GM12878 (cell line): Measurements from ENCODE around the gene SLC19A1. TPM values are rescaled to one million over a fixed set of nuclear protein-coding genes. Genes with fewer than 3 reads are reported as not detected.
A peak's percentile ranks its signal among the peaks of the same experiment; 100 is the strongest.

ENCODE experiments used
- ATAC-seq: fragments of 200-7000 bp; cut with Tn5 transposase; 3 replicates; pipeline ENCODE4 v1.9.1; 2020; ENCODE audit warnings: mild to moderate bottlenecking, moderate library complexity
- BruUV-seq: library from RNA; stranded (reverse); fragments of 400-500 nt; replicated peaks from 2 replicates; lab custom pipeline; 2021; lab: Mats Ljungman, UMichigan
- CTCF ChIA-PET: fragments of 300-600 bp; sonication (Branson Sonifier 250); formaldehyde crosslinking; extraction: SDS; loops from one replicate; lab custom pipeline; 2021; ENCODE audit warnings: inconsistent platforms; lab: Yijun Ruan, JAX
- POLR2A ChIA-PET: fragments of 350-600 bp; formaldehyde crosslinking; extraction: SDS; loops from one replicate; lab custom pipeline; 2021; ENCODE audit warnings: inconsistent platforms; lab: Charles Lee
- RAD21 ChIA-PET: fragments of 300-600 bp; sonication (Branson Sonifier 250); formaldehyde crosslinking; loops from one replicate; lab custom pipeline; 2023; ENCODE audit warnings: antibody characterized with exemption; ENCODE audit not compliant: unreplicated experiment; lab: Charles Lee
- SMC1A ChIA-PET: fragments of 300-600 bp; sonication (Branson Sonifier 250); formaldehyde crosslinking; loops from one replicate; lab custom pipeline; 2023; ENCODE audit not compliant: unreplicated experiment, uncharacterized antibody; lab: Charles Lee
- DNase-seq: peaks from one replicate; pipeline ENCODE4 v3.0.0-alpha.2; 2011; ENCODE audit warnings: low read depth, low spot score
- FAIRE-seq: peaks from 3 replicates; lab custom pipeline; 2011; peaks lifted over from hg19 to GRCh38; lab: Jason Lieb, UNC
- H2AFZ ChIP-seq: 2 replicates; pipeline ENCODE4 v1.6.0; 2011; ENCODE audit warnings: low read depth, low read length, control low read depth; ENCODE audit not compliant: control insufficient read depth
- H3K27ac ChIP-seq: 2 replicates; pipeline ENCODE4 v1.5.1; 2011; ENCODE audit warnings: control low read depth; ENCODE audit not compliant: control insufficient read depth, insufficient read depth
- H3K27me3 ChIP-seq, 2 experiments: replicated peaks in 1 of 2; 2 replicates each; pipeline versions ENCODE4 v1.6.0 to v1.6.1; 2011; ENCODE audit warnings: low read length in 1 of 2; ENCODE audit not compliant: control insufficient read depth in 2 of 2, insufficient read depth in 2 of 2
- H3K36me3 ChIP-seq, 2 experiments: 2 replicates each; pipeline ENCODE4 v1.5.1; 2011; ENCODE audit warnings: low read length in 1 of 2; ENCODE audit not compliant: control insufficient read depth in 2 of 2, insufficient read depth in 2 of 2
- H3K4me1 ChIP-seq: 2 replicates; pipeline ENCODE4 v1.6.1; 2011; ENCODE audit warnings: mild to moderate bottlenecking, low read length, moderate library complexity, mixed read lengths; ENCODE audit not compliant: control insufficient read depth, insufficient read depth
- H3K4me2 ChIP-seq: 2 replicates; pipeline ENCODE4 v1.6.0; 2011; ENCODE audit warnings: control low read depth; ENCODE audit not compliant: control insufficient read depth, insufficient read depth
- H3K4me3 ChIP-seq: fragments of 200-600 bp; sonication (generic); 2 replicates; pipeline ENCODE4 v1.5.1; 2016
- H3K79me2 ChIP-seq: 2 replicates; pipeline ENCODE4 v1.6.0; 2011; ENCODE audit warnings: low read length; ENCODE audit not compliant: control insufficient read depth, insufficient read depth
- H3K9ac ChIP-seq: 2 replicates; pipeline ENCODE4 v1.8.0; 2011; ENCODE audit warnings: low read length, control low read depth, mixed read lengths; ENCODE audit not compliant: control insufficient read depth, insufficient read depth
- H3K9me3 ChIP-seq: replicated peaks from 3 replicates; pipeline ENCODE4 v1.5.1; 2011; ENCODE audit warnings: mild to moderate bottlenecking, low read length; ENCODE audit not compliant: control insufficient read depth, insufficient read depth
- H4K20me1 ChIP-seq: 2 replicates; pipeline ENCODE4 v1.6.0; 2011; ENCODE audit not compliant: control insufficient read depth, insufficient read depth
- POU2F2 ChIP-seq: IDR thresholded peaks from 3 replicates; pipeline ENCODE4 v1.6.1; 2011; ENCODE audit warnings: low read depth, mild to moderate bottlenecking, low read length, borderline replicate concordance
- RAD21 ChIP-seq: IDR thresholded peaks from 2 replicates; pipeline ENCODE4 v1.6.1; 2011; ENCODE audit warnings: mild to moderate bottlenecking, low read depth, low read length, moderate library complexity; ENCODE audit not compliant: insufficient read depth
- SMARCA5 ChIP-seq: fragments of 450-650 bp; IDR thresholded peaks from 2 replicates; pipeline ENCODE4 v1.6.1; 2017; ENCODE audit warnings: mild to moderate bottlenecking
- TCF12 ChIP-seq: IDR thresholded peaks from 2 replicates; pipeline ENCODE4 v1.6.1; 2011; ENCODE audit warnings: low read depth, mild to moderate bottlenecking, low read length
- WGBS: methylation state at CpG from one replicate; pipeline ENCODE4 v1.1.6; 2016; ENCODE audit warnings: low lambda C conversion rate; ENCODE audit not compliant: insufficient replicate concordance, insufficient coverage; ENCODE audit errors: missing lambda C conversion rate; 5-methylcytosine and 5-hydroxymethylcytosine counted together
- in situ Hi-C: fragments of 300-500 bp; cut with MboI; formaldehyde crosslinking; loops from 9 replicates; pipeline ENCODE4 v1.14.3; 2018; ENCODE audit warnings: mixed read lengths
- intact Hi-C: fragments of 100-400 bp; cut with micrococcal nuclease; formaldehyde crosslinking; loops from one replicate; pipeline ENCODE4 v1.14.2; 2022; ENCODE audit not compliant: unreplicated experiment
- polyA plus RNA-seq, 11 experiments: library from polyadenylated mRNA; depleted of rRNA in 4 of 11; unstranded in 6 of 11; stranded (reverse) in 5 of 11; fragments of >200 nt; fragmentation: Nextera tagmentation in 4 of 11; fragmentation: Illumina TruSeq in 1 of 11; extraction: Ambion mirVana in 4 of 11; extraction: Trizol in 1 of 11; gene quantifications; 1 replicate in 1 of 11; 2 replicates in 10 of 11; pipeline versions ENCODE4 v1.2.1 to v1.2.3, GENCODE V29; 2011 to 2016; ENCODE audit warnings: inconsistent platforms in 2 of 11, missing spikeins in 2 of 11, low read depth in 1 of 11
- total RNA-seq, 4 experiments: library from RNA; depleted of rRNA in 3 of 4; stranded (reverse); fragments of >200 nt in 3 of 4; fragmentation: Illumina TruSeq in 1 of 4; extraction: Trizol in 1 of 4; gene quantifications; 2 replicates each; pipeline versions ENCODE4 v1.2.1 to v1.2.3, GENCODE V29; 2013 to 2021
- TF ChIP-seq, protein P1 (sequence below): fragments of 450-650 bp; IDR thresholded peaks from 2 replicates; pipeline ENCODE4 v1.6.1; 2017; ENCODE audit warnings: antibody characterized with exemption, mild to moderate bottlenecking, moderate library complexity

SLC19A1 gene
- total and polyA plus RNA-seq, 10 of the 15 experiments (the other 5 are each of a cell fraction or from before 2014, with no cell fraction given) = 0.42 to 49.7 (median 12.2) TPM

DNA sequence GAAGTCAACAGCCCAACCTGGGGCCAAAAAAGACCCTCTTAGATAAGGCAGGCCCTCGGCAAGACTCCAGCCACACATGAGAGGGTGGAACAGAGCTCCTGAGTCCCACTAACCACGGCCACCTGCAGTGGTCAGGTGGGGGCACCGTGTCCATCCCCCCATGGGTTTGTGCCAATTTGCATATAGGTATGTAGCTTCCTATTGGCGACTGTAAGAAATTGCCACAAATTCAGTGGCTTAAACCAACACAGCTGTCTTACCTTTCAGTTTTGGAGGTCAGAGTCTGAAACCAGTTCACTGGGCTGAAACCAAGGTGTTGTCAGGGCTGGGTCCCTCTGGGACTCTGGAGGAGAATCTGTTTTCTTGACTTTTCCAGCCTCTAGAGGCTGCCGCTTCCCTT is 77.9 kb downstream of the SLC19A1 start:
- H3K27ac ChIP-seq = no peak overlapping the region
- FAIRE-seq = no peak
- ChIA-PET RAD21 (interaction anchor here (0.5 kb wide), 1 partner anchor 325 kb away, joined by 3 read pairs; no protein-coding TSS in a partner anchor), POLR2A (no interaction called here)
- in situ Hi-C loops = loop anchor here (25.0 kb wide), 1 partner anchor 348 kb away; no protein-coding TSS in a partner anchor
- no peak overlapping the region for H3K4me2 ChIP-seq
- TF ChIP-seq TCF12 (0 out of 2 replicates have a peak, but pooled peaks have one; percentile 11), POU2F2 (peak; percentile 47; the same call in 1 of the 3 replicates)
- TF ChIP-seq, protein P1, sequence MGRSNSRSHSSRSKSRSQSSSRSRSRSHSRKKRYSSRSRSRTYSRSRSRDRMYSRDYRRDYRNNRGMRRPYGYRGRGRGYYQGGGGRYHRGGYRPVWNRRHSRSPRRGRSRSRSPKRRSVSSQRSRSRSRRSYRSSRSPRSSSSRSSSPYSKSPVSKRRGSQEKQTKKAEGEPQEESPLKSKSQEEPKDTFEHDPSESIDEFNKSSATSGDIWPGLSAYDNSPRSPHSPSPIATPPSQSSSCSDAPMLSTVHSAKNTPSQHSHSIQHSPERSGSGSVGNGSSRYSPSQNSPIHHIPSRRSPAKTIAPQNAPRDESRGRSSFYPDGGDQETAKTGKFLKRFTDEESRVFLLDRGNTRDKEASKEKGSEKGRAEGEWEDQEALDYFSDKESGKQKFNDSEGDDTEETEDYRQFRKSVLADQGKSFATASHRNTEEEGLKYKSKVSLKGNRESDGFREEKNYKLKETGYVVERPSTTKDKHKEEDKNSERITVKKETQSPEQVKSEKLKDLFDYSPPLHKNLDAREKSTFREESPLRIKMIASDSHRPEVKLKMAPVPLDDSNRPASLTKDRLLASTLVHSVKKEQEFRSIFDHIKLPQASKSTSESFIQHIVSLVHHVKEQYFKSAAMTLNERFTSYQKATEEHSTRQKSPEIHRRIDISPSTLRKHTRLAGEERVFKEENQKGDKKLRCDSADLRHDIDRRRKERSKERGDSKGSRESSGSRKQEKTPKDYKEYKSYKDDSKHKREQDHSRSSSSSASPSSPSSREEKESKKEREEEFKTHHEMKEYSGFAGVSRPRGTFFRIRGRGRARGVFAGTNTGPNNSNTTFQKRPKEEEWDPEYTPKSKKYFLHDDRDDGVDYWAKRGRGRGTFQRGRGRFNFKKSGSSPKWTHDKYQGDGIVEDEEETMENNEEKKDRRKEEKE = no peak
- TF ChIP-seq, all 136 proteins: peak for 2
- no peak overlapping the region for H3K4me3 ChIP-seq
- no peak for DNase-seq
- no peak overlapping the region for H3K9ac ChIP-seq
- no peaks in the 10 kb centered on the region for H3K36me3 ChIP-seq
- no peaks in the 10 kb centered on the region for H4K20me1 ChIP-seq
- H3K9me3 ChIP-seq = no peaks in the 10 kb centered on the region; the same call in 2 of the 3 replicates
- no peaks in the 10 kb centered on the region for H3K79me2 ChIP-seq
- intact Hi-C loops = no loop called here
- H3K4me1 ChIP-seq = no peaks in the 10 kb centered on the region
- H3K27me3 ChIP-seq = no peaks in the 10 kb centered on the region
- BruUV-seq = no TSS peak
- no peak overlapping the region for H2AFZ ChIP-seq
- peak; percentile 56 for ATAC-seq
- SMC1A ChIA-PET = no interaction called here
- CTCF ChIA-PET = no interaction called here
- WGBS = 2% methylated on average over 5 of the region's 5 CpGs

DNA sequence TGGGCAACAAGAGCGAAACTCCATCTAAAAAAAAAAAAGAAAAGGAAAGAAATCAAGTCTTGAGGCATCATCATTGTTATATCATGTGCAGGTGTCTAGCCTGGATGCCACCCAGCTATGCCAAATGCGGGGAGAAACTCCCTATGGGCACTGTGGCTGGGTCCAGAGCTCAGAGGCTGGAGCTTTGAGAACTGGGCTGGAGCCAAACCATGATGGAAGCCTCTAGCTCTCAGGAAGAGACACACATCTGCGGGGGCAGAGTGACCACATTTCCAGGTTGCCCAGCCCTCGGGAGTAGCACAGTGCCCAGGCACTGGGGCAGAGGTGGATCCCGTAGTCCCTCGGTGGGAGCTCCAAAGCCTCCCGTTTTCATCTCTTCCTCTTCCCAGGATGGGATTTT is 78.4 kb downstream of the SLC19A1 start:
- Histone ChIP-seq H2AFZ (no peak overlapping the region), H3K4me2 (no peak overlapping the region), H3K9ac (no peak overlapping the region), H3K36me3 (no peaks in the 10 kb centered on the region), H3K9me3 (no peaks in the 10 kb centered on the region; the same call in 2 of the 3 replicates), H3K27me3 (no peaks in the 10 kb centered on the region), H3K79me2 (no peaks in the 10 kb centered on the region), H4K20me1 (no peaks in the 10 kb centered on the region), H3K4me1 (no peaks in the 10 kb centered on the region), H3K4me3 (no peak overlapping the region), H3K27ac (no peak overlapping the region)
- BruUV-seq = no TSS peak
- TF ChIP-seq TCF12 (no peak), SMARCA5 (no peak), RAD21 (no peak)
- DNase-seq (no peak), ATAC-seq (no peak), FAIRE-seq (no peak)
- in situ Hi-C loops (loop anchor here (25.0 kb wide), 1 partner anchor 348 kb away; no protein-coding TSS in a partner anchor), intact Hi-C loops (no loop called here)
- POLR2A ChIA-PET = no interaction called here
- CTCF ChIA-PET = no interaction called here
- RAD21 ChIA-PET = interaction anchor here (0.5 kb wide), 1 partner anchor 324 kb away, joined by 3 read pairs; no protein-coding TSS in a partner anchor
- 66% methylated on average over 7 of the region's 7 CpGs for WGBS
- SMC1A ChIA-PET = no interaction called here
